HepG2 (cell line): ENCODE measurements around the gene COA7.

Experiments used
- CTCF ChIP-seq: sonication (generic); formaldehyde crosslinking; IDR thresholded peaks from 2 replicates; pipeline ENCODE4 v1.5.0; 2020; ENCODE audit warnings: mild to moderate bottlenecking, missing genetic modification reagents, moderate library complexity
- PAWR ChIP-seq: sonication (generic); formaldehyde crosslinking; IDR thresholded peaks from 2 replicates; pipeline ENCODE4 v1.4.0; 2020; ENCODE audit warnings: missing genetic modification reagents, mild to moderate bottlenecking, borderline replicate concordance
- POLR2A ChIP-seq, 2 experiments: IDR thresholded peaks; 2 replicates each; pipeline ENCODE4 v1.6.1; 2011; ENCODE audit warnings: low read depth in 2 of 2, low read length in 2 of 2, mild to moderate bottlenecking in 1 of 2, moderate library complexity in 1 of 2; ENCODE audit not compliant: insufficient read depth in 1 of 2
- SP4 ChIP-seq: sonication (generic); formaldehyde crosslinking; IDR thresholded peaks from 2 replicates; pipeline ENCODE4 v1.8.1; 2023; ENCODE audit warnings: mild to moderate bottlenecking, missing genetic modification reagents
- TAF15 ChIP-seq: fragments of 200-400 bp; formaldehyde crosslinking; IDR thresholded peaks from one replicate; pipeline ENCODE4 v1.6.1; 2018; ENCODE audit warnings: mild to moderate bottlenecking, low read depth, low read length; ENCODE audit not compliant: poor library complexity, severe bottlenecking
- TP53 ChIP-seq: sonication (generic); formaldehyde crosslinking; conservative IDR thresholded peaks from 2 replicates; pipeline ENCODE4 v1.4.0; 2020; ENCODE audit warnings: missing genetic modification reagents
- ZBTB1 ChIP-seq: sonication (generic); formaldehyde crosslinking; IDR thresholded peaks from 2 replicates; pipeline ENCODE4 v1.4.0; 2020; ENCODE audit warnings: missing genetic modification reagents, borderline replicate concordance
- ZFX ChIP-seq: sonication (generic); formaldehyde crosslinking; IDR thresholded peaks from 2 replicates; pipeline ENCODE4 v1.4.0; 2020; ENCODE audit warnings: mild to moderate bottlenecking, low read depth, missing genetic modification reagents, moderate library complexity
- ZNF501 ChIP-seq: sonication (generic); formaldehyde crosslinking; IDR thresholded peaks from 2 replicates; pipeline ENCODE4 v1.5.1; 2020; ENCODE audit warnings: mild to moderate bottlenecking, moderate library complexity, missing genetic modification reagents
- ZNF644 ChIP-seq: IDR thresholded peaks from 2 replicates; pipeline ENCODE4 v1.6.1; 2016; ENCODE audit warnings: low read depth

GRCh38 chr1:52651904-52652303, 46.2 kb downstream of the COA7 start:
- TF ChIP-seq SP4 (no peak), PAWR (CRISPR knock-in tag) (no peak), POLR2A (IDR thresholded peaks at IDR 0.05; ENCODE audit: insufficient read depth in 1 of 2, low read depth in 2 of 2, low read length in 2 of 2) (peak in 1 of 2 experiments; percentile 60; a peak in 2 of 4 replicates), ZNF644 (CRISPR knock-in tag) (peak; percentile 92), TP53 (CRISPR knock-in tag) (no peak), ZFX (CRISPR knock-in tag) (no peak), CTCF (no peak), TAF15 (no peak), ZBTB1 (CRISPR knock-in tag) (no peak), ZNF501 (CRISPR knock-in tag) (no peak)
